ENCODE results near the gene NOS3.

GRCh38 chr7:150958062-150958552, 32.7 kb upstream of the NOS3 start:
- no peak for TF ChIP-seq CTCF (IDR thresholded peaks at IDR 0.05; ENCODE audit: low read depth, low read length)
- TF ChIP-seq EZH2phosphoT487 (IDR thresholded peaks at IDR 0.05; ENCODE audit: low read depth): no peak

All from OCI-LY3 (cell line).